Stomach (tissue), 4 donors: Measurements from ENCODE around the gene CLEC10A.

Experiments used
- CTCF ChIP-seq, 7 experiments: fragments of 450-650 bp in 4 of 7; fragments of 200-600 bp in 3 of 7; sonication (generic) in 3 of 7; IDR thresholded peaks; one replicate each; pipeline ENCODE4 v1.5.1; 2016 to 2019; ENCODE audit warnings: antibody characterized with exemption in 7 of 7, control low read depth in 2 of 7, mild to moderate bottlenecking in 1 of 7
- EP300 ChIP-seq: sonication (generic); formaldehyde crosslinking; IDR thresholded peaks from one replicate; pipeline ENCODE4 v1.6.1; 2017; ENCODE audit warnings: antibody characterized with exemption
- POLR2A ChIP-seq, 4 donors: fragments of 450-650 bp; IDR thresholded peaks; one replicate each; pipeline ENCODE4 v1.6.1; 2016; ENCODE audit warnings: antibody characterized with exemption in 4 of 4, control low read depth in 2 of 4, mild to moderate bottlenecking in 1 of 4, moderate library complexity in 1 of 4
- POLR2AphosphoS5 ChIP-seq, 3 donors: sonication (generic); formaldehyde crosslinking; IDR thresholded peaks; one replicate each; pipeline ENCODE4 v1.6.1; 2016; ENCODE audit warnings: antibody characterized with exemption in 3 of 3

- no peak for TF ChIP-seq CTCF (IDR thresholded peaks at IDR 0.05)
- TF ChIP-seq POLR2AphosphoS5 (IDR thresholded peaks at IDR 0.05), result no peak
- TF ChIP-seq POLR2A (IDR thresholded peaks at IDR 0.05), result no peak
- TF ChIP-seq EP300, result no peak
These were observed 34.3 kb upstream of the CLEC10A start, which contains the start of gene ASGR2 for GRCh38 chr17:7114241-7114874.
